GM18499 (cell line): ENCODE results near the gene CLEC4A.
"Not testable (repeated sequence)": the region's sequence is repeated elsewhere in the genome, so short reads cannot be mapped to it uniquely, and the experiment has no call there.

ENCODE experiments used
- ATAC-seq: cut with Tn5 transposase; IDR thresholded peaks from one replicate; pipeline ENCODE4 v1.9.1; 2021; ENCODE audit warnings: moderate number of reproducible peaks; ENCODE audit not compliant: insufficient read depth, unreplicated experiment

CLEC4A gene

DNA sequence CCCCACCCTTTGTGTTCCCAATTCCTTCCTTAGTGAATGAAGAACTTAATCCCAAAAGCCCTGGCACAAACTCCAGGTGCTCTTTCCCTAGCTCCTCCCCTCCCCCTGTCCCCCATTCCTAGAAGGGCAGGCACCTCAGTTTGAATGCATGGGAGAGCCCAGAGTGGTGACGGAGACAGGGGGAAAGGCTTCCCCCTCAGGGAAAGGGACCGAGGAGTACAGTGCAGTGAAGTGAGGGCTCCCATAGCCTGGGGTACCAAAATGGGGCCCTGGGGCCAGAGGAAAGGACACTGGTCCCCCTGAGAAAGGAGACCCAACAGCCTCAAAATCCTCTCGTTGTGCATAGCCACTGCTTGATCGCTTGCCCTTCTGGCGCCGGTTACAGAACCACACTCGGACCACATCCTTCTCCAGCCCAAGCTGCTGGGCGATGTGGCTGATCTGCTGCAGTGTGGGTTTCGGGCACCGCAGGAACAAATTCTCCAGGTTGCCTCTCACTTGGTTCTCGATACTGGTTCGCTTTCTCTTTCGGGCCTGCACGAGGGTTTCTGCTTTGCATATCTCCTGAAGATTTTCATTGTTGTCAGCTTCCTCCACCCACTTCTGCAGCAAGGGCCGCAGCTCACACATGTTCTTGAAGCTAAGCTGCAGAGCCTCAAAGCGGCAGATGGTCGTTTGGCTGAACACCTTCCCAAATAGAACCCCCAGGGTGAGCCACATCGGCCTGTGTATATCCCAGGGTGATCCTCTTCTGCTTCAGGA is 10.4 kb downstream of the CLEC4A start:
- ATAC-seq: not testable (repeated sequence)

GRCh38 chr12:8134398-8134930 is 11.0 kb downstream of the CLEC4A start:
- not testable (repeated sequence) for ATAC-seq

GRCh38 chr12:8141647-8142046 is 18.2 kb downstream of the CLEC4A start:
- ATAC-seq: not testable (repeated sequence)

DNA sequence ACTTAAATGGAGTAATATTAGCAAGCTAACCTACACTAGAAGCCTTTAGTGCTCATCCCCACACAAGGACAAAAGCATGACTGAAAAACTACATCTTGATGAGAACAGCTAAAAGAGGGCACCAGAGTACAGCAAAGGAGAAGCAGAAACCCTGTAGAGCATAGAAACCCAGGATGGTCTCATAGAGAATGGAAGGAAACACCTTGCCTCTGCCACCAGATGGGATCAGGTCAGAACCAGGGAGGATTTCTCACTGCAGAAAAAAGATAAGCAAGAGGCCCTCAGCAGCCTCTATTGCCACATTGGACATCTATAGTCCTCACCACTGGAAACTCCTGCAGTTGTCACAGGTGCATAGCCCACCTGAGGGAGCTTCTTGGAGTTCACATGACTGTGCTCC is 19.8 kb downstream of the CLEC4A start:
- no peak for ATAC-seq

GRCh38 chr12:8145754-8146441 is 22.5 kb downstream of the CLEC4A start:
- ATAC-seq: no peak

- no peak for ATAC-seq
Measured at GRCh38 chr12:8146442-8146771, 23.0 kb downstream of the CLEC4A start.

DNA sequence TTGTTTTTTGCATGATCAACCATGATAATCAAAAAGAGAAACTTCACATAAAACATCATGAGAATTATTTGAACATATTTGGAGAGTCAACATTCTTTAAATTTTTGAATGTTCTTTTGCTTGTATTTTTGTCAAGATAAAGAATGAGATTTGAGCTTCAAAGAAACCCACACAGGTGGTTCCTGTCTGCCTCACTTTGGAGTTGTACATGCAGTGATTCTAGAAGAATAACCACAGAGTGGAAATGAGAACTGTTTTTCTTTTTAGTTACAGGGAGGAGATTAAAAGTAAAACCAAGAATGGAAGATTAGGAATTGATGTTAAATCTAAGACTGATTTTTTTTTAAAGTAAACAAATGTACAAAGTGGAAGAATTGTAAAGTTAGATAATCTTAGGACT is 31.1 kb downstream of the CLEC4A start:
- no peak for ATAC-seq

DNA sequence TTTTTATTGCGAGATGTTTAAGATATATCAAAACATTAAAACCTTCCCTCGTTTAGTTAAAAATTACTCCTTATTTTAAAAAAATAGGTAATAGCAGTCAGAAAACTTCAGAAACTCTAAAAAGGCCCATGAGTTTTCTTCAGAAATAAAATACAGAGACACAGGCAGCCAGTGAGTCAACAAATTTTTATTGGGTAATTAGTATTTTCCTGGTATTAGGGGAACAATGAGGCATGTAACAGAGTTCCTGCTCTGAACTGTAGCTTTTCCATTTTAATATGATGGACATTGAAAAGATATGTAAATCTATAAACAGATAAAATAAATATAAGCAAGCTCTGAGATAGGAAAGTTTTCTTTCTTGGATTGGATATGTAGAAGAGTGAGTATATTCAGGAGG is 33.0 kb downstream of the CLEC4A start:
- ATAC-seq: no peak

DNA sequence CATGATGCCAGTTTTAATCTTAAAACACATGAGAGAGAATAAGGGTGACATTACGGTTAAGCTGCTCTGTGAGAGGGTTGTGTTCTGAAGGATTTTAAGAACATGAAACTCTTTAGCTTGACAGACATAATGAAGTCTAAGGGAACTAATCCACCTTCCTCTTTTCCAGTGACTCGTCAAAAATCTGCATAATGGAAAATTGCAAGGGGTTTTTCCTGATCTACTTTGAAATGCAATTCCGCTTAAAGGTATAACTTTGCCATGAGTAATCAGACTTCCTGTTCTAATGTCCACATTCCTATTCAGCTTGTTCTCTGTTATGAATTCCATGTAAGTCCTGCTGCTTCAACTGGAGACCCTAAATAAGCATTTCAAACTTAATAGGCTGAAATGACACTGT is 33.4 kb downstream of the CLEC4A start, which contains the start of gene ZNF705A:
Gene ZNF705A, plus strand, starts transcription at position 171 of the 400 bp plus-strand sequence. CDS start 15,611 bp downstream, outside the sequence.
- ATAC-seq: no peak

GRCh38 chr12:8157484-8158198 is 34.2 kb downstream of the CLEC4A start:
- ATAC-seq: no peak

- ATAC-seq: not testable (repeated sequence)
Measured at GRCh38 chr12:8172911-8173310, 49.5 kb downstream of the CLEC4A start.

DNA sequence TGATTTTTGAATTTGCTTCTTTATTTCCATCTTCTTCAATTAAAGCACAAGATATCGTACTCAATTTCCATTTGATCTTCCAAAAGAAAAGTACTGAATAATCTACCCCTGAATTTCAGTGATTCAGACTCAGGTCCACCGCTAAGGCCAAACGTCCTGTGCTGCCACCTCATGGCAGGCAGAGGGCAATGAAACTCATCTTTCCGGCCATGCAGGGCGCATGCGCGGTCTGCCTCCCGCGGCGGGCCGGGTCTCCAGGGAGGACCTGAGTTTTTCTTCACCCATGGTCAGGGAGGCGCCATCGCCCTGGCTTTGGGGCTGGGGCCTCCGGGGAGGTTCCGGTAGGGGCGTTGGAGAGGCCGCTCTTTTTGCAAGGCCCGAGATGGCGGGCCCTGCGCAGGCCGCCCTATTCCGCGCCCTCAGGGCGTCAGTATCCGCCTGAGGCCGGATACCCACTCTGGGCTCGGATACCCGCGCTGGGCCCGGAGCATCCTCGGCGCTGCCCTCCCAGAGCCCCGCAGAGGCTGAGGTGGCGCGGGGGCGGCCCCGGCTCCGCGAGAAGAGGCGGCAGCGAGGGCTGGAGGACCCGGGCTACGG is 56.7 kb downstream of the CLEC4A start:
- not testable (repeated sequence) for ATAC-seq

GRCh38 chr12:8181271-8181670 is 57.9 kb downstream of the CLEC4A start:
- not testable (repeated sequence) for ATAC-seq

- not testable (repeated sequence) for ATAC-seq
Measured at GRCh38 chr12:8182923-8183322, 59.5 kb downstream of the CLEC4A start.

- not testable (repeated sequence) for ATAC-seq
Measured at GRCh38 chr12:8183346-8183745, 59.9 kb downstream of the CLEC4A start.

DNA sequence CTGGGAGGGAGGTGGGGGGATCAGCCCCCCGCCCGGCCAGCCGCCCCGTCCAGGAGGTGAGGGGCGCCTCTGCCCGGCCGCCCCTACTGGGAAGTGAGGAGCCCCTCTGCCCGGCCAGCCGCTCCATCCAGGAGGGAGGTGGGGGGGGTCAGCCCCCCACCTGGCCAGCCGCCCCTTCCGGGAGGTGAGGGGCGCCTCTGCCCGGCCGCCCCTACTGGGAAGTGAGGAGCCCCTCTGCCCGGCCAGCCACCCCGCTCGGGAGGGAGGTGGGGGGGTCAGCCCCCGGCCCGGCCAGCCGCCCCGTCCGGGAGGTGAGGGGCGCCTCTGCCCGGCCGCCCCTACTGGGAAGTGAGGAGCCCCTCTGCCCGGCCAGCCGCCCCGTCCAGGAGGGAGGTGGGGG is 60.8 kb downstream of the CLEC4A start:
- not testable (repeated sequence) for ATAC-seq

DNA sequence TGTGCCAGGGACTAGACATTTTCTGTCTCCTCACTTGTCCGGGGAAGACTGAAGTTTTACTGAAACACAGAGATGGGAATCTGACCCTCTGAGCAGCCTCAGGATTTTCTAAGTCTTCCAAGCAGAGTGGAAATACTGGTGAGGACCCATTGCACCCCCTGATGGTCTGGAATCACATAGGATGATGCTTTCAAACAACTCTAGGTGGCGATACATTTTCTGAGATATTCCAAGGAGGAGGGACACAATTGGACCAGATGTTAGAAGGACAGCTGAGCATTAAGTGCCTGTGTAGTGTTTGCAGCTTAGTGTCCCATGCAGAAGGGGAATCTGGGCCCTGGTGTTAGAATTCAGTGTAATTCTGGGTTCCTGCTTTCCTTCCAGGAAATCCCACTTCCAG is 64.7 kb downstream of the CLEC4A start:
- not testable (repeated sequence) for ATAC-seq
